Nucleus accumbens (tissue), 56 donors: ENCODE data around the gene ABCB8.

Source experiments
- DNase-seq, 56 donors: peaks; one replicate each; lab custom pipeline; 2025; lab: John Stamatoyannopoulos, UW

The ABCB8 gene

GRCh38 chr7:151066273-151066974, 38.2 kb downstream of the ABCB8 start:
- DNase-seq, result no peak

- DNase-seq, result no peak
Observed at GRCh38 chr7:151068069-151068773, 40.0 kb downstream of the ABCB8 start.

DNA sequence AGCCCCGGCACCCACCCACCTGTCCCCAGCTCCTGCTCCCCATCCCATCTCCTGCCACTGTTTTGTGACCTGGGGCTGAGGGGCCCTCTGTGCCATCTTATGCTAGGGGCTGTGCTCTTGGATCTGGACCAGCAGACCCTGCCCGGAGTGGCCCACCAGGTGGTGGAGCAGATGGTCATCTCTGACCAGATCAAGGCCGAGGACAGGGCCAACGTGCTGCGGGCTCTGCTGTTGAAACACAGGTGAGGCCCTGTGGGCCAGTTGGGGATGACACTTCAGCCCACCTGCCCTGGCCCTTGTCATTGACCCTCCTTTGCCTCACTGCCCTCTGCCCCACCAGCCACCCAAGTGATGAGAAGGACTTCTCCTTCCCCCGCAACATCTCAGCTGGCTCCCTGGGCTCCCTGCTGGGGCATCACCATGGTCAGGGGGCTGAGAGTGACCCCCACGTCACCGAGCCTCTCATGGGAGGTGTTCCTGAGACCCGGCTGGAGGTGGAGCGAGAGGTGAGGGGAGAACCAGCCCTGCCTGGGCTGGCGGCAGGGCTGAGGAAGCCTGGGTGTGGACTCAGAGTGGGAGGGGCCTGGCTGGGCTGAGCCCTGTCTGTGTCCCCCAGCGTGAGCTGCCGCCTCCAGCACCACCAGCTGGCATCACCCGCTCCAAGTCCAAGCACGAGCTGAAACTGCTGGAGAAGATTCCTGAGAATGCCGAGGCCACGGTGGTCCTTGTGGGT, 41.8 kb downstream of the ABCB8 start:
- no peak for DNase-seq

DNA sequence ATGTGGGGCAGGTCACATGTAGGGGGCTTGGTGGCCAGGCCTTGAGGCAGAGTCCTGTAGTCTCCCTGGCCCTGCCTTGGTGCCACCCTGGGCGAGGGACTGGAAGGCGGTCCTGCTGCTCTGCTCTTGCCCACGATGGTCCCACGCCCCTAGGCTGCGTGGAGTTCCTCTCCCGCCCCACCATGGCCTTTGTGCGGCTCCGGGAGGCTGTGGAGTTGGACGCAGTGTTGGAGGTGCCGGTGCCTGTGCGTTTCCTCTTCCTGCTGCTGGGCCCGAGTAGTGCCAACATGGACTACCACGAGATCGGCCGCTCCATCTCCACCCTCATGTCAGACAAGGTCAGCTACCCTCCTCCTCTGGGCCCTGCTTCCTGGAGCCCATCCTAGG, 42.3 kb downstream of the ABCB8 start:
- no peak for DNase-seq

GRCh38 chr7:151071032-151071866, 43.0 kb downstream of the ABCB8 start:
- DNase-seq, result no peak

DNA sequence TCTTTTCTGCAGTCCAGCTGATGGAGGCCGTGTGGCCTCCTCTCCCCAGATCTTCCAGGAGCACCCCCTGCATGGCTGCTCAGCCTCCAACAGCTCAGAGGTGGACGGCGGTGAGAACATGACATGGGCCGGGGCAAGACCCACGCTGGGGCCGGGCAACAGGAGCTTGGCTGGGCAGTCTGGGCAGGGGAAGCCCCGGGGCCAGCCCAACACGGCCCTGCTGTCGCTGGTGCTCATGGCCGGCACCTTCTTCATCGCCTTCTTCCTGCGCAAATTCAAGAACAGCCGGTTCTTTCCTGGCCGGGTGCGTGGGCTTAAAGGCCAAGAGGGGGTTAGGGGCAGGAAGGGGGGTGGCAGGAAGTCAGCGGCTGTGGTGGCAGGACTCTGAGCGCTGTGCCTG, 45.7 kb downstream of the ABCB8 start:
- no peak for DNase-seq

DNA sequence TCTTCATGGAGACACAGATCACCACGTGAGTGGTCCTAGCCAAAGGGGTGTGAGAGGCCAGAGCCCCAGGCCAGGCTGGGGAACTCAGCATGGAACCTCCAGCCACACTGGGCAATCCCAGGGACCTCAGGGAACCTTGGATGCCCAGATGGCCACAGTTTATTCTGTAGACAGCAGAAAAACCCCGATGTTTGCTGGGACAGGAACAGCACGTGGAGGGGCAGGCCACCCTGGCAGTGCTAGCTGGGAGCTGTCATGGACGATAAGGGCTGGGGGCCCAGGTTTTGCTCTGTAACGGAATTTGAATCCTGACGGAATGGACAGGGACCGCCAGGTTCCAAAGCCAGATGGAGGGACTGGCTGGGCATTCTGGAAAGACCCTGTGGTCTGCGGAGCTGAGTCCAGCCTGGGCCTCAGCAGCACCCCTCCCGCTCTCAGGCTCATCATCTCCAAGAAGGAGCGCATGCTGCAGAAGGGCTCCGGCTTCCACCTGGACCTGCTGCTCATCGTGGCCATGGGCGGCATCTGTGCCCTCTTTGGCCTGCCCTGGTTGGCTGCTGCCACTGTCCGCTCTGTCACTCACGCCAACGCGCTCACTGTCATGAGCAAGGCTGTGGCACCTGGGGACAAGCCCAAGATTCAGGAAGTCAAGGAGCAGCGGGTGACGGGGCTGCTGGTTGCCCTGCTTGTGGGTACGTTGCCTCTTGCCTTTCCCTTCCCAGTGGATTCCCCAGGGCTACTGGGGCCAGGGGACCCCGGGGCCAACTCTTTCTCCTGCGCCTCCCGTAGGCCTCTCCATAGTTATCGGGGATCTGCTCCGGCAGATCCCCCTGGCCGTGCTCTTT, 46.8 kb downstream of the ABCB8 start:
- DNase-seq, result no peak

- no peak for DNase-seq
Observed at GRCh38 chr7:151075662-151075971, 47.4 kb downstream of the ABCB8 start.

- DNase-seq, result no peak
Observed at GRCh38 chr7:151075978-151076426, 47.8 kb downstream of the ABCB8 start.

- DNase-seq, result no peak
Observed at GRCh38 chr7:151076863-151077704, 48.8 kb downstream of the ABCB8 start.

- no peak for DNase-seq
Observed at GRCh38 chr7:151077705-151078232, 49.5 kb downstream of the ABCB8 start.

DNA sequence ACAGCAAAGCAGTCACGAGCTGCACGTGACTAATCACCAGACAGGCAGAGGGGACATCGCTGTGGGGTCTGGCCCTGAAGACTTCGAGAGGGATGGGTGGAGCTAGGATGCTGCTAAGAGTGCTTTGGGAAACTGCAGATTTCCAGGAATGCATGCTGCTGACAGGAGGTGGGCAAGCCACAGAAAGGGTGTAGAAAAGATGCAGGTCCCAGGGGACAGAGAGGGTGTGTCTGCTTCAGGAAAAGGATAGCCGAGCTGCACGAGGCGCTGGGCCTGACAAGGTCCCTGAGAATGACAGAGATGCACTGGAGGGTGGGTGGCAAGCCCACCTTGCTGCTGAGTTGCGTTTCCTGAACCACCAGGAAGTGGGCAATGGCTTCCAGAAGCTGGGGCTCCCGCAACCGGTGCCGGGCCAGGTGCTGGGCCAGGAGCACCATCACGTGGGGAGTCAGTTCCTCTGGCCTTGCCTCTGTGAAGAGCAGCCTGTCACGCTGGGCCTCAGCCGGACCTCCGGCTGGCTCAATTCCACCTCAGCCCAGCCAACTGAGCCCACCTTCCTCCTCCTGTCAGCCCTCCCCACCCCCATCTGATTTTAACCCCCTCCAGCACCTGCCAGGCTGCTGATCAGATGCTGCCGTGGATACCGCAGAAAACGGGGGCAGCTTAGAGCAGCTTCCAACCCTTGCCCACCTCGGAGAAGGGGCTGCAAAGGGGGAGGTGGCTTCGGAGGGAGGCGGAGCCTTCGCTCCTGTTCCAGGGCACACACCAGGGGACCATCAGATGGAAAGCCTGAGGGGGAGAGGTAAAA, 50.2 kb downstream of the ABCB8 start:
- DNase-seq, result no peak

GRCh38 chr7:151079199-151079910, 51.1 kb downstream of the ABCB8 start:
- no peak for DNase-seq

DNA sequence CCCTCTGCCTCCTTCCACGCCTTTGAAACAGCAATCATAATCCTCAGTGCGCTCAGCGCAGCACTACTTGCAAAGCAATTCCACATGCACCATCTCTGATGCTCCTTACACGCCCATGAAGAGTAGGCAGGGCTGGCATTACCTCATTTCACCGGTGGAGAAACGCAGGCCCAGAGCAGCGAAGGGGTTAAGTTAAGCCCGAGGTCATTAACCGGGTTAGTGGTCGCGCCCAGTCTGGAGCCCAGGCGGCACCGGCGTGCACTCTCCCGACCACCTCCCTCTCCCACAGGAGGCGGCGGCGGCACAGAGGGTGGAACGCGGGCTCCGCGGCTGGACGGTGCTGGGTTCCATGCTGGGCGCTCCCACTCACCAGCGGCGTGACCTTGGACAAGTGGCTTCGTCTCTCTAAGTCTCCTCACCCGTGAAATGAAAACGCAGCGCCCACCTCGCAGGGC, 51.8 kb downstream of the ABCB8 start:
- DNase-seq, result peak in 21 of 56 donors; percentile 25 to 65 (median 50)

DNA sequence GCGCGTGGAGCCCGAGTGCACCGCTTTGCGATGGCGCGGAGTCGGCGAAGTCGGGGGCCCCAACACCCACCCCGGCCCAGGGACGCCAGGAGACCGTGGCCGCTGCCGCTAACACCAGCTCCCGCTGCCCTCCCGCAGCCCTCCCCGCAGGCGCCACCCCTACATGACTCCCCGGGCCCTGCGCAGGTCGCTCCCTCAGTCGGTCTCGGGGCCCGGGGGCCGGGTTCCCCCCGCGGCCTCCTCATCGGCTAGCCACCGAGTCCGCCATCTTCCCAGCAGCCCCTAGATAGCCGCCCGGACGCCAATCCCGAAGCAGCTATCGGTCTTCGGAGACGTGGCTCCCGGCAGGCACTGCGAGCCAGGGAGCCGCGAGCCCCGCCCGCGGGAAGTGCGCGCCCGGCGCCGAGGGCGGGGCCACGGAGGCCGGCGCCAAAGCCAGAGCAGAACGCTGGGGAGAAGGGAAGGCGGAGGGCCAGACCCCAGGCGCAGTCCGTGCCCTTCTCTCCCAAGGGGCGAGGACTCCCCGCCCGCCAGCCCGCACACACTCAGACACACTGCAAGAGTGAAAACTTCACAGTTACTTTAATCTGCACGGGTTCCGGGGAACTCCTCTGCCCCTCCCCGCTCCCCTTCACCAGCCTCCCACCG, 52.4 kb downstream of the ABCB8 start, which contains the start of gene FASTK:
Gene FASTK, minus strand, starts transcription at position 288 of the 648 bp plus-strand sequence. Its CDS starts 43 bp downstream, at position 245.
- peak; percentile 28 to 96 (median 88) for DNase-seq
